ENCODE results near the gene LKAAEAR1.

- TF ChIP-seq, protein P1, sequence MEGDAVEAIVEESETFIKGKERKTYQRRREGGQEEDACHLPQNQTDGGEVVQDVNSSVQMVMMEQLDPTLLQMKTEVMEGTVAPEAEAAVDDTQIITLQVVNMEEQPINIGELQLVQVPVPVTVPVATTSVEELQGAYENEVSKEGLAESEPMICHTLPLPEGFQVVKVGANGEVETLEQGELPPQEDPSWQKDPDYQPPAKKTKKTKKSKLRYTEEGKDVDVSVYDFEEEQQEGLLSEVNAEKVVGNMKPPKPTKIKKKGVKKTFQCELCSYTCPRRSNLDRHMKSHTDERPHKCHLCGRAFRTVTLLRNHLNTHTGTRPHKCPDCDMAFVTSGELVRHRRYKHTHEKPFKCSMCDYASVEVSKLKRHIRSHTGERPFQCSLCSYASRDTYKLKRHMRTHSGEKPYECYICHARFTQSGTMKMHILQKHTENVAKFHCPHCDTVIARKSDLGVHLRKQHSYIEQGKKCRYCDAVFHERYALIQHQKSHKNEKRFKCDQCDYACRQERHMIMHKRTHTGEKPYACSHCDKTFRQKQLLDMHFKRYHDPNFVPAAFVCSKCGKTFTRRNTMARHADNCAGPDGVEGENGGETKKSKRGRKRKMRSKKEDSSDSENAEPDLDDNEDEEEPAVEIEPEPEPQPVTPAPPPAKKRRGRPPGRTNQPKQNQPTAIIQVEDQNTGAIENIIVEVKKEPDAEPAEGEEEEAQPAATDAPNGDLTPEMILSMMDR (IDR thresholded peaks at IDR 0.05) = no peak
- TF ChIP-seq POLR2A (IDR thresholded peaks at IDR 0.05) = no peak
Measured at GRCh38 chr20:64071341-64072332, 12.6 kb downstream of the LKAAEAR1 start.
